DOHH2 (cell line): ENCODE data around the gene SPNS2.
A peak's percentile ranks its signal among the peaks of the same experiment; 100 is the strongest.

Experiments used
- H3F3A ChIP-seq: fragments of 200-600 bp; sonication (generic), shearing (Covaris generic); 2 replicates; pipeline ENCODE4 v1.6.0; 2016; ENCODE audit warnings: antibody characterized with exemption, mild to moderate bottlenecking; ENCODE audit not compliant: control insufficient read depth, insufficient read depth
- H3K27ac ChIP-seq: fragments of 200-600 bp; sonication (generic); 2 replicates; pipeline ENCODE4 v1.5.1; 2014; ENCODE audit warnings: low read depth, mild to moderate bottlenecking, low read length, moderate library complexity
- H3K27me3 ChIP-seq: fragments of 200-600 bp; sonication (generic); 2 replicates; pipeline ENCODE4 v1.6.1; 2014; ENCODE audit warnings: mild to moderate bottlenecking, low read length, mixed read lengths; ENCODE audit not compliant: control insufficient read depth
- H3K36me3 ChIP-seq: fragments of 200-600 bp; sonication (generic); 2 replicates; pipeline ENCODE4 v1.6.1; 2014; ENCODE audit warnings: mild to moderate bottlenecking, low read length, moderate library complexity, mixed read lengths; ENCODE audit not compliant: control insufficient read depth
- H3K4me1 ChIP-seq: fragments of 200-600 bp; sonication (generic); 2 replicates; pipeline ENCODE4 v1.6.1; 2014; ENCODE audit warnings: mild to moderate bottlenecking, low read length, mixed read lengths; ENCODE audit not compliant: control insufficient read depth
- H3K4me2 ChIP-seq: fragments of 200-600 bp; sonication (generic); 2 replicates; pipeline ENCODE4 v1.6.0; 2014; ENCODE audit warnings: mild to moderate bottlenecking, low read length, moderate library complexity
- H3K4me3 ChIP-seq: fragments of 200-600 bp; sonication (generic); 2 replicates; pipeline ENCODE4 v1.5.1; 2014; ENCODE audit warnings: mild to moderate bottlenecking, low read length, mixed read lengths
- H3K79me2 ChIP-seq: fragments of 200-600 bp; sonication (generic); 2 replicates; pipeline ENCODE4 v1.6.1; 2014; ENCODE audit warnings: mild to moderate bottlenecking, low read length, mixed read lengths; ENCODE audit not compliant: control insufficient read depth
- H3K9me2 ChIP-seq: fragments of 200-600 bp; sonication (generic); replicated peaks from 2 replicates; pipeline ENCODE4 v1.6.1; 2014; ENCODE audit warnings: mild to moderate bottlenecking, low read length, mixed read lengths; ENCODE audit not compliant: control insufficient read depth
- H3K9me3 ChIP-seq: fragments of 200-600 bp; sonication (generic); 2 replicates; pipeline ENCODE4 v1.6.1; 2014; ENCODE audit warnings: antibody characterized with exemption, low read length, mixed read lengths; ENCODE audit not compliant: control insufficient read depth, insufficient read depth
- H4K20me1 ChIP-seq: fragments of 200-600 bp; sonication (generic); 2 replicates; pipeline ENCODE4 v1.6.0; 2014; ENCODE audit warnings: low read depth, mild to moderate bottlenecking, antibody characterized with exemption, low read length, moderate library complexity; ENCODE audit not compliant: control insufficient read depth, insufficient read depth
- EZH2phosphoT487 ChIP-seq: fragments of 200-600 bp; sonication (generic); IDR thresholded peaks from 2 replicates; pipeline ENCODE4 v1.6.1; 2017; ENCODE audit warnings: borderline replicate concordance, mild to moderate bottlenecking, antibody characterized with exemption, low read length, moderate library complexity, mixed read lengths
- TF ChIP-seq, protein P1 (sequence below): fragments of 200-600 bp; sonication (generic); IDR thresholded peaks from one replicate; pipeline ENCODE4 v1.5.1; 2014; ENCODE audit warnings: antibody characterized with exemption, mild to moderate bottlenecking, low read depth, low read length; ENCODE audit not compliant: poor library complexity, severe bottlenecking

SPNS2 gene

DNA sequence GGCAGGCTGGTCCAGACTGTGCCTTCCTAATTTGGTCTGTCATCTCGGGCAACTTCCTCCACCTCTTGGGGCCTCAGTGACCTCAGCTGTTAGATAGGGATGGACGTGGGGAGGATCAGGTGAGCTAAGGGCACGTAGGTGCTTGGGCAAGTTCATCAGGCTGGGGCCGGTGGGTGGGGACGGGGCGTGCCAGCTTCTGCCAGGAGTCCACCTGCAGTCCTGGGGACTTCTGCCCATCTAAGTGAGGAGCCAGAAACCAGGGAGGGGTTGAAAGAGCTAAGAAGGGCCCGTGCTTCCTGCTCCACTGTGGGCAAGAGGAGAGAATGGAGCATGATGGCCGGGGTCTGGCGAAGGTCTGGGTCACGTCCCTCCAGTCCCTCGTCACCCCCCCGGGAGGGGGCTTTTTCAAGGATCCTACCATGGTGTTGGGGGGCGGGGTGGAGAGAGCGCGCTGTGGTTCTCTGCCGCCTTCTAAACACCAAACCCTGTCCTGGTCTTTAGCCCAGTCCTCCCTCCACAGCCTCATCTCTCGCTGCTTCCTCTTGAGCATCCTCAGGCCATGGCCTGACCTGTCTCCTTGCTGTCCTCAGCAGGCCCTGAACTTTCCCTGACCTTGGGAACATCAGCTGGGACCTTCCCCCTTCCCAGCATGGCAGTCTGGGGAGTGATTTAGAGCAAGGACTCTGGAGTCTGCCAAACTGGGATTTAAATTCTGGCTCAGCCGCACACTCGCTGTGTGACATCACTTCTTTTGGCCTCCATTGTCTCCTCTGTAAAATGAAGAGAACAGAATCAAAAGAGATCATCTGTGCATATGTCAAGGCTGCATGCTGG lies 21.6 kb downstream of the SPNS2 start:
- no peak overlapping the region for H3K27ac ChIP-seq
- peaks cover 40% of the 10 kb centered on the region for H3K4me1 ChIP-seq
- H4K20me1 ChIP-seq, result no peaks in the 10 kb centered on the region
- no peaks in the 10 kb centered on the region for H3K9me3 ChIP-seq
- no peaks in the 10 kb centered on the region for H3K36me3 ChIP-seq
- H3K27me3 ChIP-seq, result no peaks in the 10 kb centered on the region
- no peak overlapping the region for H3K4me3 ChIP-seq
- H3K4me2 ChIP-seq, result no peak overlapping the region
- no peaks in the 10 kb centered on the region for H3K9me2 ChIP-seq
- H3F3A ChIP-seq, result no peaks in the 10 kb centered on the region
- TF ChIP-seq, protein P1, sequence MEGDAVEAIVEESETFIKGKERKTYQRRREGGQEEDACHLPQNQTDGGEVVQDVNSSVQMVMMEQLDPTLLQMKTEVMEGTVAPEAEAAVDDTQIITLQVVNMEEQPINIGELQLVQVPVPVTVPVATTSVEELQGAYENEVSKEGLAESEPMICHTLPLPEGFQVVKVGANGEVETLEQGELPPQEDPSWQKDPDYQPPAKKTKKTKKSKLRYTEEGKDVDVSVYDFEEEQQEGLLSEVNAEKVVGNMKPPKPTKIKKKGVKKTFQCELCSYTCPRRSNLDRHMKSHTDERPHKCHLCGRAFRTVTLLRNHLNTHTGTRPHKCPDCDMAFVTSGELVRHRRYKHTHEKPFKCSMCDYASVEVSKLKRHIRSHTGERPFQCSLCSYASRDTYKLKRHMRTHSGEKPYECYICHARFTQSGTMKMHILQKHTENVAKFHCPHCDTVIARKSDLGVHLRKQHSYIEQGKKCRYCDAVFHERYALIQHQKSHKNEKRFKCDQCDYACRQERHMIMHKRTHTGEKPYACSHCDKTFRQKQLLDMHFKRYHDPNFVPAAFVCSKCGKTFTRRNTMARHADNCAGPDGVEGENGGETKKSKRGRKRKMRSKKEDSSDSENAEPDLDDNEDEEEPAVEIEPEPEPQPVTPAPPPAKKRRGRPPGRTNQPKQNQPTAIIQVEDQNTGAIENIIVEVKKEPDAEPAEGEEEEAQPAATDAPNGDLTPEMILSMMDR, result no peak
- no peak for TF ChIP-seq EZH2phosphoT487
- H3K79me2 ChIP-seq, result no peaks in the 10 kb centered on the region

DNA sequence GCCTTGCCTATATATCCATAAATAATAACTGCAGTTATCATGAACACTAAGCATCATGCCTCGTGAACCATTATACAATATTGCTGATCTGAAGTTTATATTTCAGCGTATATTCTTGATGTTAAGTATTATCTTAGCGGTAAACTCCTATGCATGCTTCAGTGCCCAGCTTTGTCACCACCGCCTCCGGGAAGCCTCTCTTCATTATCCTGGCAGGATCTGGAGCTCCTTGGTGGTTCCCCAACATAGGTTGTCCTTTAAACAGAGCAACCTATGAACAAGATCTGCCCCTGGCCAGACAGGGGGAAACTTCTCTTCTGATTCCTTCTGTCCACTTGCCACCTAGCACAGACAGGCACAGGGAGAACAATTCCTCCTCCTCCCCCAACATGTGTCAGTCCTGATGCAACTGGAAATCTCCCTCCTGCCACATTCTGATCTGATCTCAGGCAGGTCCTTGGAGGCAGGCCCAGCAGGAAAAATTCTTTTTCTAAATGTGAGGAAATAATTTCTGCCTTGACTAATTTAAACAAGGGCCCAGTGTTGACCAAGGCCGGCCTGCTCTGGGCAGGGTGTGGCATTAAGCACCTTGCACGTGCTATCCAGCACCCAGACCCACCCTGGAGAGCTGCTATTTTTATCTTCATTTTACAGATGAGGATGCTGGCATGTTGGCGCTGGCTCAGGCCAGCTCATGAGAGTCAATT lies 22.4 kb downstream of the SPNS2 start:
- H3K9me3 ChIP-seq, result no peaks in the 10 kb centered on the region
- no peak overlapping the region for H3K27ac ChIP-seq
- no peak for TF ChIP-seq EZH2phosphoT487
- TF ChIP-seq, protein P1, result no peak
- H3K4me3 ChIP-seq, result no peak overlapping the region
- peaks cover 40% of the 10 kb centered on the region for H3K4me1 ChIP-seq
- no peaks in the 10 kb centered on the region for H3K9me2 ChIP-seq
- H3K79me2 ChIP-seq, result no peaks in the 10 kb centered on the region
- no peak overlapping the region for H3K4me2 ChIP-seq
- no peaks in the 10 kb centered on the region for H4K20me1 ChIP-seq
- H3K36me3 ChIP-seq, result no peaks in the 10 kb centered on the region
- H3K27me3 ChIP-seq, result no peaks in the 10 kb centered on the region
- H3F3A ChIP-seq, result no peaks in the 10 kb centered on the region

DNA sequence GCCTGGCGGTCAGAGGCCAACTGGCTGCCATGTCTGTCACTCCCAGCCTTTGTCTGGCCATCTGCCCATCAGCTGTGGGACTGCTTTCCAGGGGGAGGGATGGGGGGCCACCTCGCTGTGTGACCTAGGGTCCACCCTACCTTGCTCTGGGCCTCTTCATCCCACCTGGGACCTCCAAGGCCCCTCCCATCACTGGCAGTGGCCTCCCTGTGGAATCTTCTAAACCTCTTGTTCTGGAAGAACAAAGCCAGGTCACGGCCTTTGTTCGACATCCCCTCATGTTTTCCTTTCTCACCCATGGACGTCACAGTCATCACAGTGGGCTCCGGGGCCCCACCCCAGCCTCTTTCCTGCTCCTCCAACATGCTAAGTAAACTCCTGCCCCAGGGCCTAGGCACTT lies 24.0 kb downstream of the SPNS2 start:
- Histone ChIP-seq H3K27ac (0 out of 2 replicates have a peak overlapping the region, but pooled peaks have one; percentile 34), H3K4me2 (peak overlapping the region; percentile 70)
- no peak for TF ChIP-seq EZH2phosphoT487
- TF ChIP-seq, protein P1, result no peak

More for the DNA sequence above, 24.0 kb downstream of the SPNS2 start:
- no peaks in the 10 kb centered on the region for H3K79me2 ChIP-seq
- no peaks in the 10 kb centered on the region for H3K9me2 ChIP-seq
- peaks cover 12% of the 10 kb centered on the region for H3K27me3 ChIP-seq
- peaks cover 40% of the 10 kb centered on the region for H3K4me1 ChIP-seq
- peak overlapping the region; percentile 51; the same call in 1 of the 2 replicates for H3K4me3 ChIP-seq
- H3F3A ChIP-seq, result no peaks in the 10 kb centered on the region
- H4K20me1 ChIP-seq, result no peaks in the 10 kb centered on the region
- no peaks in the 10 kb centered on the region for H3K36me3 ChIP-seq
- H3K9me3 ChIP-seq, result no peaks in the 10 kb centered on the region
